Measurements from ENCODE around the gene L2HGDH. TPM values are rescaled to one million over a fixed set of nuclear protein-coding genes. Genes with fewer than 3 reads are reported as not detected.

L2HGDH gene
- total and polyA plus RNA-seq, 3 experiments from 2014 or later = 3.6 to 20.0 (median 19.7) TPM

- CTCF ChIA-PET = interaction anchor here (1.1 to 1.9 kb wide), 2 partner anchors 8 to 13 kb away, joined by 3 to 4 read pairs; no protein-coding TSS in a partner anchor
- no peaks in the 10 kb centered on the region for H3K9me3 Mint-ChIP-seq
- H3K4me3 Mint-ChIP-seq = peak overlapping the region; percentile 40 to 93 (median 75)
- H3K36me3 Mint-ChIP-seq = peaks cover 0 to 10% (median 3%) of the 10 kb centered on the region in 3 donors
- peak in 1 of 5 donors; percentile 51 for DNase-seq
- Histone ChIP-seq H3K4me3 (ENCODE audit: low read length) (no peak overlapping the region), H3K4me1 (ENCODE audit: insufficient read depth, low read length) (peaks cover 20% of the 10 kb centered on the region), H3K27me3 (ENCODE audit: insufficient read depth, low read length, poor library complexity, severe bottlenecking) (no peaks in the 10 kb centered on the region), H3K9me3 (ENCODE audit: low read length) (no peaks in the 10 kb centered on the region), H3K36me3 (ENCODE audit: insufficient read depth, low read length) (no peaks in the 10 kb centered on the region), H3K27ac (ENCODE audit: low read depth, low read length) (no peak overlapping the region)
- POLR2A ChIA-PET = no interaction called here
- H3K27ac Mint-ChIP-seq = peak overlapping the region in 6 of 8 donors; percentile 37 to 93 (median 53)
- peaks cover 34 to 45% (median 40%) of the 10 kb centered on the region in 3 donors for H3K4me1 Mint-ChIP-seq
- peaks cover 0 to 4% of the 10 kb centered on the region in 2 donors for H3K27me3 Mint-ChIP-seq
Observed at GRCh38 chr14:50233166-50233950, 78.7 kb downstream of the L2HGDH start.

- H3K4me1 Mint-ChIP-seq = peaks cover 35 to 56% (median 45%) of the 10 kb centered on the region in 3 donors
- ChIA-PET POLR2A (interaction anchor here (1.6 kb wide), 1 partner anchor 464 kb away, joined by 9 read pairs; the partner anchor contains the start of gene KLHDC2), CTCF (interaction anchor here (1.1 kb wide), 1 partner anchor 9 kb away, joined by 3 read pairs; no protein-coding TSS in a partner anchor)
- peak overlapping the region; percentile 83 to 93 (median 87) for H3K4me3 Mint-ChIP-seq
- Histone ChIP-seq H3K4me1 (ENCODE audit: insufficient read depth, low read length) (peaks cover 20% of the 10 kb centered on the region), H3K27ac (ENCODE audit: low read depth, low read length) (peak overlapping the region; percentile 75), H3K4me3 (ENCODE audit: low read length) (peak overlapping the region; percentile 89), H3K36me3 (ENCODE audit: insufficient read depth, low read length) (no peaks in the 10 kb centered on the region), H3K27me3 (ENCODE audit: insufficient read depth, low read length, poor library complexity, severe bottlenecking) (no peaks in the 10 kb centered on the region), H3K9me3 (ENCODE audit: low read length) (no peaks in the 10 kb centered on the region)
- DNase-seq = no peak
- peak overlapping the region; percentile 79 to 94 (median 86) for H3K27ac Mint-ChIP-seq
- H3K27me3 Mint-ChIP-seq = peaks cover 0 to 4% of the 10 kb centered on the region in 2 donors
- no peaks in the 10 kb centered on the region for H3K9me3 Mint-ChIP-seq
- H3K36me3 Mint-ChIP-seq = peaks cover 0 to 10% (median 3%) of the 10 kb centered on the region in 3 donors
Observed at GRCh38 chr14:50232276-50232642, 79.8 kb downstream of the L2HGDH start.

- peaks cover 38 to 61% (median 51%) of the 10 kb centered on the region in 3 donors for H3K4me1 Mint-ChIP-seq
- H3K27ac ChIP-seq (ENCODE audit: low read depth, low read length) = peak within 1 kb of the TSS; percentile 75
- H3K9me3 ChIP-seq (ENCODE audit: low read length) = no peaks in the 10 kb centered on the region
- H3K36me3 Mint-ChIP-seq = peaks cover 0 to 10% (median 3%) of the 10 kb centered on the region in 3 donors
- H3K9me3 Mint-ChIP-seq = no peaks in the 10 kb centered on the region
- H3K27ac Mint-ChIP-seq = peak within 1 kb of the TSS; percentile 89 to 97 (median 94)
- ChIA-PET CTCF (interaction anchor here (1.2 kb wide), 1 partner anchor 230 kb away, joined by 4 read pairs; no protein-coding TSS in a partner anchor), POLR2A (interaction anchor here (0.6 to 1.6 kb wide), 3 partner anchors 81 to 463 kb away, joined by 3 to 9 read pairs (median 9); partner anchors contain the start of gene KLHDC2)
- H3K27me3 Mint-ChIP-seq = peaks cover 0 to 4% of the 10 kb centered on the region in 2 donors
- no peaks in the 10 kb centered on the region for H3K36me3 ChIP-seq (ENCODE audit: insufficient read depth, low read length)
- DNase-seq = peak; percentile 76 to 89 (median 80)
- H3K27me3 ChIP-seq (ENCODE audit: insufficient read depth, low read length, poor library complexity, severe bottlenecking) = no peaks in the 10 kb centered on the region
- peaks cover 20% of the 10 kb centered on the region for H3K4me1 ChIP-seq (ENCODE audit: insufficient read depth, low read length)
- H3K4me3 Mint-ChIP-seq = peak within 1 kb of the TSS; percentile 84 to 96 (median 93)
- peak within 1 kb of the TSS; percentile 89 for H3K4me3 ChIP-seq (ENCODE audit: low read length)
Observed at GRCh38 chr14:50231475-50232275, 80.4 kb downstream of the L2HGDH start, which contains the start of gene SOS2. SOS2 (minus strand) TSS chr14:50231578; CDS start chr14:50231283, 295 bp downstream.

GRCh38 chr14:50230701-50231474, 81.1 kb downstream of the L2HGDH start:
- Mint-ChIP-seq H3K27ac (peak overlapping the region; percentile 89 to 97 (median 94)), H3K9me3 (no peaks in the 10 kb centered on the region)
- CTCF ChIA-PET = interaction anchor here (1.2 kb wide), 1 partner anchor 229 kb away, joined by 4 read pairs; no protein-coding TSS in a partner anchor

GRCh38 chr14:50230401-50230700, 81.7 kb downstream of the L2HGDH start:
- Mint-ChIP-seq H3K36me3 (peaks cover 0 to 10% (median 3%) of the 10 kb centered on the region in 3 donors), H3K27ac (peak overlapping the region; percentile 89 to 97 (median 94)), H3K4me1 (peaks cover 50 to 74% (median 64%) of the 10 kb centered on the region in 3 donors), H3K4me3 (peak overlapping the region; percentile 84 to 96 (median 93)), H3K9me3 (no peaks in the 10 kb centered on the region), H3K27me3 (peaks cover 0 to 4% of the 10 kb centered on the region in 2 donors)
- CTCF ChIA-PET = interaction anchor here (0.9 to 1.2 kb wide), 2 partner anchors 229 to 378 kb away, joined by 4 read pairs; partner anchors contain the start of gene NEMF
- Histone ChIP-seq H3K27ac (ENCODE audit: low read depth, low read length) (peak overlapping the region; percentile 64), H3K4me1 (ENCODE audit: insufficient read depth, low read length) (peaks cover 32% of the 10 kb centered on the region), H3K9me3 (ENCODE audit: low read length) (no peaks in the 10 kb centered on the region), H3K36me3 (ENCODE audit: insufficient read depth, low read length) (no peaks in the 10 kb centered on the region), H3K27me3 (ENCODE audit: insufficient read depth, low read length, poor library complexity, severe bottlenecking) (no peaks in the 10 kb centered on the region), H3K4me3 (ENCODE audit: low read length) (peak overlapping the region; percentile 79)
- POLR2A ChIA-PET = interaction anchor here (1.6 kb wide), 1 partner anchor 462 kb away, joined by 9 read pairs; the partner anchor contains the start of gene KLHDC2
- no peak for DNase-seq

More at GRCh38 chr14:50230701-50231474, 81.1 kb downstream of the L2HGDH start:
- Histone ChIP-seq H3K27ac (ENCODE audit: low read depth, low read length) (peak overlapping the region; percentile 64), H3K27me3 (ENCODE audit: insufficient read depth, low read length, poor library complexity, severe bottlenecking) (no peaks in the 10 kb centered on the region), H3K9me3 (ENCODE audit: low read length) (no peaks in the 10 kb centered on the region), H3K4me1 (ENCODE audit: insufficient read depth, low read length) (peaks cover 27% of the 10 kb centered on the region), H3K4me3 (ENCODE audit: low read length) (peak overlapping the region; percentile 79), H3K36me3 (ENCODE audit: insufficient read depth, low read length) (no peaks in the 10 kb centered on the region)
- H3K4me1 Mint-ChIP-seq = peaks cover 46 to 69% (median 58%) of the 10 kb centered on the region in 3 donors
- peak; percentile 15 to 64 (median 52) for DNase-seq
- POLR2A ChIA-PET = interaction anchor here (0.6 to 1.6 kb wide), 3 partner anchors 82 to 462 kb away, joined by 3 to 9 read pairs (median 9); partner anchors contain the start of gene KLHDC2
- H3K36me3 Mint-ChIP-seq = peaks cover 0 to 10% (median 3%) of the 10 kb centered on the region in 3 donors
- H3K4me3 Mint-ChIP-seq = peak overlapping the region; percentile 84 to 96 (median 93)
- H3K27me3 Mint-ChIP-seq = peaks cover 0 to 4% of the 10 kb centered on the region in 2 donors

- peaks cover 52 to 81% (median 71%) of the 10 kb centered on the region in 3 donors for H3K4me1 Mint-ChIP-seq
- POLR2A ChIA-PET = no interaction called here
- no peaks in the 10 kb centered on the region for H3K9me3 Mint-ChIP-seq
- H3K27ac ChIP-seq (ENCODE audit: low read depth, low read length) = peak overlapping the region; percentile 64
- no peak for DNase-seq
- H3K9me3 ChIP-seq (ENCODE audit: low read length) = no peaks in the 10 kb centered on the region
- CTCF ChIA-PET = interaction anchor here (0.9 to 1.4 kb wide), 2 partner anchors 376 to 378 kb away, joined by 4 read pairs; partner anchors contain the start of gene NEMF
- H3K36me3 ChIP-seq (ENCODE audit: insufficient read depth, low read length) = no peaks in the 10 kb centered on the region
- peaks cover 0 to 4% of the 10 kb centered on the region in 2 donors for H3K27me3 Mint-ChIP-seq
- peak overlapping the region in 5 of 8 donors; percentile 25 to 96 (median 58) for H3K27ac Mint-ChIP-seq
- H3K27me3 ChIP-seq (ENCODE audit: insufficient read depth, low read length, poor library complexity, severe bottlenecking) = no peaks in the 10 kb centered on the region
- peaks cover 0 to 10% (median 3%) of the 10 kb centered on the region in 3 donors for H3K36me3 Mint-ChIP-seq
- H3K4me1 ChIP-seq (ENCODE audit: insufficient read depth, low read length) = peaks cover 33% of the 10 kb centered on the region
- peak overlapping the region; percentile 79 for H3K4me3 ChIP-seq (ENCODE audit: low read length)
- peak overlapping the region; percentile 18 to 96 (median 85) for H3K4me3 Mint-ChIP-seq
Observed at GRCh38 chr14:50229681-50230080, 82.3 kb downstream of the L2HGDH start.
